HepG2 (cell line): ENCODE results near the gene SUPV3L1. TPM values are rescaled to one million over a fixed set of nuclear protein-coding genes. Genes with fewer than 3 reads are reported as not detected.
A peak's percentile ranks its signal among the peaks of the same experiment; 100 is the strongest.

Experiments
- ATF5 ChIP-seq: sonication (generic); formaldehyde crosslinking; IDR thresholded peaks from 2 replicates; pipeline ENCODE4 v1.4.0; 2020; ENCODE audit warnings: mild to moderate bottlenecking, low read depth, missing genetic modification reagents
- ATF6 ChIP-seq: sonication (generic); formaldehyde crosslinking; conservative IDR thresholded peaks from 2 replicates; pipeline ENCODE4 v1.4.0; 2020; ENCODE audit warnings: missing genetic modification reagents
- CBX1 ChIP-seq: IDR thresholded peaks from one replicate; pipeline ENCODE4 v1.6.1; 2016; ENCODE audit warnings: antibody characterized with exemption, low read depth
- CEBPZ ChIP-seq: IDR thresholded peaks from 2 replicates; pipeline ENCODE4 v1.6.1; 2012; ENCODE audit warnings: low read length, improper control_type of control experiment
- ERF ChIP-seq: IDR thresholded peaks from 2 replicates; pipeline ENCODE4 v1.6.1; 2018; ENCODE audit warnings: missing biosample characterization, missing genetic modification reagents
- GABPB1 ChIP-seq: IDR thresholded peaks from 2 replicates; pipeline ENCODE4 v1.6.1; 2016; ENCODE audit warnings: mild to moderate bottlenecking, missing genetic modification reagents, moderate library complexity, missing compliant biosample characterization
- GLMP ChIP-seq: sonication (generic); formaldehyde crosslinking; IDR thresholded peaks from 2 replicates; pipeline ENCODE4 v1.9.0; 2021; ENCODE audit warnings: missing genetic modification reagents, mild to moderate bottlenecking, borderline replicate concordance
- HHEX ChIP-seq: IDR thresholded peaks from 2 replicates; pipeline ENCODE4 v1.6.1; 2016; ENCODE audit warnings: control low read depth
- HOXA7 ChIP-seq: sonication (generic); formaldehyde crosslinking; IDR thresholded peaks from 2 replicates; pipeline ENCODE4 v1.8.1; 2022; ENCODE audit warnings: mild to moderate bottlenecking, missing genetic modification reagents, moderate library complexity
- NFRKB ChIP-seq: fragments of 450-650 bp; IDR thresholded peaks from 2 replicates; pipeline ENCODE4 v1.6.1; 2017
- PCBP1 ChIP-seq: fragments of 200-400 bp; formaldehyde crosslinking; IDR thresholded peaks from 2 replicates; pipeline ENCODE4 v1.6.1; 2017; ENCODE audit warnings: mild to moderate bottlenecking, low read depth, low read length, borderline replicate concordance
- RBAK ChIP-seq: sonication (generic); formaldehyde crosslinking; IDR thresholded peaks from 2 replicates; pipeline ENCODE4 v1.5.1; 2020; ENCODE audit warnings: mild to moderate bottlenecking, missing genetic modification reagents
- RCOR2 ChIP-seq: IDR thresholded peaks from 2 replicates; pipeline ENCODE4 v1.6.1; 2016; ENCODE audit warnings: missing biosample characterization, missing genetic modification reagents
- SAP130 ChIP-seq: IDR thresholded peaks from 2 replicates; pipeline ENCODE4 v1.6.1; 2016; ENCODE audit warnings: low read depth
- SIX4 ChIP-seq: sonication (generic); formaldehyde crosslinking; IDR thresholded peaks from 2 replicates; pipeline ENCODE4 v1.4.0; 2020; ENCODE audit warnings: missing genetic modification reagents
- SP140L ChIP-seq: sonication (generic); formaldehyde crosslinking; IDR thresholded peaks from 2 replicates; pipeline ENCODE4 v1.4.0; 2020; ENCODE audit warnings: missing genetic modification reagents, borderline replicate concordance
- SRY ChIP-seq: sonication (generic); formaldehyde crosslinking; IDR thresholded peaks from 2 replicates; pipeline ENCODE4 v1.8.0; 2022; ENCODE audit warnings: mild to moderate bottlenecking, missing genetic modification reagents
- ZBTB7A ChIP-seq: sonication (generic); formaldehyde crosslinking; IDR thresholded peaks from 2 replicates; pipeline ENCODE4 v1.8.0; 2022; ENCODE audit warnings: mild to moderate bottlenecking, missing genetic modification reagents
- ZFP41 ChIP-seq: sonication (generic); formaldehyde crosslinking; IDR thresholded peaks from 2 replicates; pipeline ENCODE4 v1.4.0; 2020; ENCODE audit warnings: mild to moderate bottlenecking, missing genetic modification reagents, borderline replicate concordance
- ZNF383 ChIP-seq: sonication (generic); formaldehyde crosslinking; IDR thresholded peaks from 2 replicates; pipeline ENCODE4 v1.4.0; 2020; ENCODE audit warnings: missing genetic modification reagents, mild to moderate bottlenecking, borderline replicate concordance
- ZNF446 ChIP-seq: sonication (generic); formaldehyde crosslinking; IDR thresholded peaks from 2 replicates; pipeline ENCODE4 v1.5.0; 2020; ENCODE audit warnings: mild to moderate bottlenecking, missing genetic modification reagents
- ZNF570 ChIP-seq: sonication (generic); formaldehyde crosslinking; IDR thresholded peaks from 2 replicates; pipeline ENCODE4 v1.4.0; 2020; ENCODE audit warnings: mild to moderate bottlenecking, missing genetic modification reagents, borderline replicate concordance
- ZNF7 ChIP-seq: IDR thresholded peaks from 2 replicates; pipeline ENCODE4 v1.6.1; 2016; ENCODE audit warnings: missing biosample characterization, missing genetic modification reagents
- polyA plus RNA-seq, 8 experiments: library from polyadenylated mRNA; depleted of rRNA in 3 of 8; stranded (reverse) in 7 of 8; unstranded in 1 of 8; fragments of >200 nt; fragmentation: Illumina TruSeq in 4 of 8; extraction: Trizol in 4 of 8; gene quantifications; 2 replicates each; pipeline versions ENCODE4 v1.2.1 to v1.2.3, GENCODE V29; 2011 to 2016; ENCODE audit warnings: low read depth in 4 of 8, missing spikeins in 1 of 8, mixed read lengths in 1 of 8; ENCODE audit not compliant: insufficient read depth in 1 of 8
- total RNA-seq, 5 experiments: library from RNA; depleted of rRNA; stranded (reverse); fragments of >200 nt; fragmentation: Illumina TruSeq; extraction: Trizol; gene quantifications; 2 replicates each; pipeline ENCODE4 v1.2.3, GENCODE V29; 2016; ENCODE audit warnings: low read depth in 1 of 5

Gene SUPV3L1
- total and polyA plus RNA-seq, 2 of the 13 experiments (the other 11 are each of a cell fraction or from before 2014, with no cell fraction given), result 28.8 to 45.7 TPM

GRCh38 chr10:69179743-69180524 is at the start of gene SUPV3L1 (continued):
- no peak for TF ChIP-seq HOXA7 (CRISPR knock-in tag)
- no peak for TF ChIP-seq HHEX (CRISPR knock-in tag)
- TF ChIP-seq ZNF570, result 0 out of 2 replicates have a peak, but pooled peaks have one; percentile 44
- TF ChIP-seq SIX4, result peak; percentile 3; the same call in 1 of the 2 replicates
- peak; percentile 61; the same call in 1 of the 2 replicates for TF ChIP-seq ERF (CRISPR knock-in tag)
- no peak for TF ChIP-seq NFRKB
- no peak for TF ChIP-seq SRY (CRISPR knock-in tag)
- no peak for TF ChIP-seq RBAK (CRISPR knock-in tag)
- TF ChIP-seq ZNF446, result no peak
- no peak for TF ChIP-seq ZNF7
- TF ChIP-seq RCOR2 (CRISPR knock-in tag), result no peak
- TF ChIP-seq ZBTB7A (CRISPR knock-in tag), result no peak
- TF ChIP-seq ATF5 (CRISPR knock-in tag), result no peak
- TF ChIP-seq PCBP1, result peak; percentile 87; the same call in 1 of the 2 replicates
- peak; percentile 99 for TF ChIP-seq SAP130 (CRISPR knock-in tag)
- peak; percentile 50; the same call in 1 of the 2 replicates for TF ChIP-seq ATF6
- no peak for TF ChIP-seq GLMP (CRISPR knock-in tag)
- TF ChIP-seq CBX1, result peak; percentile 45
- TF ChIP-seq GABPB1 (CRISPR knock-in tag), result peak; percentile 85
- no peak; the same call in 1 of the 2 replicates for TF ChIP-seq SP140L (CRISPR knock-in tag)
- 0 out of 2 replicates have a peak, but pooled peaks have one; percentile 54 for TF ChIP-seq ZNF383
- no peak for TF ChIP-seq CEBPZ
- TF ChIP-seq ZFP41 (CRISPR knock-in tag), result no peak
